ENCODE data around the gene SPHK1.

Gene SPHK1

DNA sequence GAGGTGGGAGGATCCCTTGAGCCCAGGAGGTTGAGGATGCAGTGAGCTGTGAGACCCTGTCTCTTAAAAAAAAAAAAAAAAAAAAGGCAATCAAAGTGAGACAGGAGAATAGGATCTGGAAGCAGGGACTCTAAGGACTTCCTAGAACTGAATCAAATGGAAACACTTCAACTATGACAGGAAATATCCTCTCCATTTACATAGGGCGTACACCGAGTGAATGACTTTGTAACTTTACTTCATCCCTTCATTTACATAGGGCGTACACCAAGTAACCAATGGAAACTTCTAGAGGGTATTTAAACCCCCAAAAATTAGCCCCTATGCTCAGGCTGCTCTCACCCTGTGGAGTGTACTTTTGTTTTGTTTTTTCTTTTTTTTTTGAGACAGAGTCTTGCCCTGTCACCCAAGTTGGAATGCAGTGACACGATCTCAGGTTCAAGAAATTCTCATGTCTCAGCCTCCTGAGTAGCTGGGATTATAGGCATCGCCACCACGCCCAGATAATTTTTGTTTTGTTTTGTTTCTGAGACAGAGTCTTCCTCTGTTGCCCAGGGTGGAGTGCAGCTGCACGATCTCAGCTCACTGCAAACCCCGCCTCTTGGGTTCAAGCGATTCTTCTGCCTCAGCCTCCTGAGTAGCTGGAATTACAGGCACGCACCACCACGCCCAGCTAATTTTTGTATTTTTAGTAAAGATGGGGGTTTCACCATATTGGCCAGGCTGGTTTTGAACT, 21.1 kb upstream of the SPHK1 start:
- DNase-seq (ENCODE audit: low spot score), result no peak

GRCh38 chr17:76365256-76365903, 19.0 kb upstream of the SPHK1 start:
- peak; percentile 36 for DNase-seq (ENCODE audit: low spot score)

DNA sequence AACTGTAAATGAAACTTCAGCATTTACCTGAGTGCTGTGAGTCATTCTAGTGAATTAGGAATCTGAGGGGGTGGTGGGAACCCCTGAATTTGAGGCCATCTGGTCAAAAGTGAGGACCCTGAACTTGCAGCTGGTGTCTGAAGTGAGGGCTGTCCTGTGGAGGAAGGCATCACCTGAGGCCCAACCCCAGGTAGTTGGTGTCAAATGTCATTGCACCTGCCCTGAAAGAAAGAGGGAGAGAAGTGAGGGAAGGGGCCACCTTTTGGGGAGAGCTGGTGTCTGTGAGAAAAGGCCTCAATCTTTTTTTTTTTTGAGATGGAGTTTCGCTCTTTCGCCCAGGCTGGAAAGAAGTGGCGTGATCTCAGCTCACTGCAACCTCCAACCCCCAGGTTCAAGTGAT, 18.2 kb upstream of the SPHK1 start:
- DNase-seq (ENCODE audit: low spot score), result no peak

DNA sequence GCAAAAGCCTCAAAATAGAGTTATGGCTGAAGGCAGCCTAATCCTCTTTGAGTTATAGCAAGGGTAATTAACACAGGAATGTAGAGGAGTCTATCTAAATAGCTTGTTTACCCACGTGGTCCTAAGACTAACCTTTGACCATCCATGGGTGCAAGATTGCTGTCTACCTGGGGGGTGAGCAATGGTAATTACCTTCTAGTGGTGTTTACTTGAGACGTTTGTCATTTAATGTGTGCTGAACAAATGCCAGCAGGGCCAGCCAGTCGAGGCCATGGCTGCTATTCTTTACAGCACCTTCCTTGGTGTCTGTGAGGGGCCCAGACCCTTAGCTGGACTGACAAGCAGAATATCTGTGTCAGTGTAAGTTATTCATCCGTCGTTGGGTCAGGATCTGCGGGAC, 16.8 kb upstream of the SPHK1 start:
- DNase-seq (ENCODE audit: low spot score), result no peak

DNA sequence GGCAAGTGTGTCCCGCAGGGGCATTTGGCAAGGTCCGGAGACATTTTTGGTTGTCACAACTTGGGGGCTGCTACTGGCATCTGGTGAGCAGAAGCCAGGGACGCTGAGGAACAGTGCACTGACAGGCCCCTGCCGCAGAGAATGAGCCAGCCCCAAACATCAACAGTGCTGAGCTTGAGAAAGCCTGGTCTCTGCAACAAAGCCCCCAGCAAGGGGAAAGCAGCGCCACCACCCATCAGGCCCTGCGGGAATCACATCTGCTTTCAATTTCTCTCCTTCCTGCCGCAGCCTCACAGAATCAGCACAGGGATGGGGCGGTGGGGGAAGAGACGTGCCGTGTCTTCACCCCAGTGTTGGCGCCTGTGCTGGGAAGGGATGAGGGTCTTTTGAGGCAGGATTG, 15.9 kb upstream of the SPHK1 start:
- no peak for DNase-seq (ENCODE audit: low spot score)

- DNase-seq (ENCODE audit: low spot score), result no peak
Observed at GRCh38 chr17:76369379-76369778, 15.0 kb upstream of the SPHK1 start.

GRCh38 chr17:76369804-76370203, 14.6 kb upstream of the SPHK1 start:
- DNase-seq (ENCODE audit: low spot score), result no peak

- DNase-seq (ENCODE audit: low spot score), result no peak
Observed at GRCh38 chr17:76370261-76370993, 14.0 kb upstream of the SPHK1 start.

DNA sequence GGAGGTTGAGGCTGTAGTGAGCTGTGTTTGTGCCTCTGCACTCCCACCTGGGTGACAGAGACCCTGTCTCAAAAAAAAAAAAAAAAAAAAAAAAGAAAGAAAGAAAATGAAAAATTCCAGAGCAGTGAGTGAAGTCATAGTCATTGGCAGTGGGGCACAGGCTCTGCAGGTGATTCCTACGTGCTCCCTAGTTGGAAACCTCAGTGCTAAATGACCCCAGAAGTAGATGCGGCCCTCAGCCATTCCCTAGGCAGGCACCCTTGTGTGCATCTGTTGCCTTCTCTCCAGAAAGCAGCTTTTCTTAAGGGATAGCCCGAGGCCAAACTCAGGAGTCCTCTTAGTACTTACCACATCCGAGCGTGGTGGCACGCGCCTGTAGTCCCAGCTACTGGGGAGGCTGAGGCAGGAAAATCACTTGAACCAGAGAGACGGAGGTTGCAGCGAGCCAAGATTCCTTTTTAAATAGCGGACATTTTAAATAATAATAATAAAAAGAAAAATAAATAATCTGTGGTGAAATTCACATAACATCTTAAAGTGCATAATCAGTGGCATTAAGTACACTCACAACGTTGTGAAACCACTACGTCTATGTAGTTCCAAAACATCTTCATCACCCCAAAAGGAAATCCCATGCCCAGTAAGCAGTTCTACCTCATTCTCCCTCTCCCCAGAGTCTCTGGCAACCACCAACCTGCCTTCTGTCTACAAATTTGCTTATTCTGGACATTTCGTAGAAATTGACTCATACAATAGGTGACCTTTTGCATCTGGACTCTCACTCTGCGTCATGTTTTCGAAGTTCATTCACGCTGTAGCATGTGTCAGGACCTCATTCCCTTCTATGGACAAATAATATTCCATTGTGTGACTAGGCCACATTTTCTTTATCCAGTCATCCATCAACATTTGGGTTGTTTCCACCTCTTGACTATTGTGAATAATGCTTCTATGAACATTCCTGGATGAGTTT, 12.5 kb upstream of the SPHK1 start:
- no peak for DNase-seq (ENCODE audit: low spot score)

- no peak for DNase-seq (ENCODE audit: low spot score)
Observed at GRCh38 chr17:76376318-76377133, 7.9 kb upstream of the SPHK1 start.

DNA sequence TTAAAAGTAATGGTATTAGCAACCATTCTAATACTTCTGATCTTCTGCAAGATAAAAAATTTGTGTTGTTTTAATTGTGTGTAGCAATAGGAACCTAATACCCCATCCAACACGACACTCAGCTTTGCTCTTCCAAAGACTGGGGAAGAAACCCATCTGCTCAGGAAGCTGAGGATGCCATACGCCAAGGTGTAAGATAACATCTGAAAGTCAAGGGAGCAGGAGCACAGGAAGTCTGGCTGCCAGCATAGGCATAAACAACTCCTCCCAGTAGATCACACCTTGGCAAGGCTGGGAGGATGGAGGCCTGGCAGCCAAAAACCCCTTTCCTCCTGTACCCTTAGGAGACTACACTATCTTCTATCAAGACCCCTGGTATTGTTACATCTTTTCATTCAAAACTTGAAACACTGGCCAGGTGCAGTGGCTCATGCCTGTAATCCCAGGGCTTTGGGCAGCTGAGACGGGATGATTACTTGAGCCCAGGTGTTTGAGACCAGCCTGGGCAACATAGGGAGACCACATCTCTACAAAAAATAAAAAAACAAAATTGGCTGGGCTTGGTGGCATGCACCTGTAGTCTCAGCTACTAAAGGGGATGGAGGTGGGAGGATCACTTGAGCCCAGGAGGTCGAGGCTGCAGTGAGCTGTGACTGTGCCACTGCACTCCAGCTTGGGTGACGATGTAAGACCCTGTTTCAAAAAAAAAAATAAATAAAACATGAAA, 5.7 kb upstream of the SPHK1 start:
- no peak for DNase-seq (ENCODE audit: low spot score)

- DNase-seq (ENCODE audit: low spot score), result no peak
Observed at GRCh38 chr17:76379275-76379641, 5.2 kb upstream of the SPHK1 start.

- DNase-seq (ENCODE audit: low spot score), result no peak
Observed at GRCh38 chr17:76379646-76380376, 4.6 kb upstream of the SPHK1 start.

GRCh38 chr17:76381633-76382350, 2.6 kb upstream of the SPHK1 start:
- DNase-seq (ENCODE audit: low spot score), result no peak

DNA sequence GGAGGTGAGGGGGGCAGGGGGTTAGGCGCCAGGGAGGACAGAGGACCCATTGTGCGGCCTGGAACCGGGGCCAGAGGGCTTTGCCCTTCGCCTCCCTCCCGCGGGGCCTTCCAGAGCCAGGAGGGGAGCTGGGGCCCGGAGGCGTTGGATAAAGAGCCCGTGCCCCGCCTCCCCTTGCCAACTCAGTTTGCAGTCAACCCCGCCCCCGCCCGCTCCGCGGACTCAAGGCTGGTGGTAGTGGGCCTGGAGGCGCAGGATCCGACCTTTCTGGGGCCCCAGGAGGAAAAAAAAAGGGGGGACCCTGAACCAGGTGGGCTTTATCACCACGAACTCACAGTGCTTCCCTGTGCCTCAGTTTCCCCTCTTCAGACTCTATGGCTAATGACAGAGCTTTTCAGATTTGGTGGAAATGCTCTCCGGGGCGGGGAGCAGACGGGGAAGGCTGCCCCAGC, 2.0 kb upstream of the SPHK1 start:
- no peak for DNase-seq (ENCODE audit: low spot score)

DNA sequence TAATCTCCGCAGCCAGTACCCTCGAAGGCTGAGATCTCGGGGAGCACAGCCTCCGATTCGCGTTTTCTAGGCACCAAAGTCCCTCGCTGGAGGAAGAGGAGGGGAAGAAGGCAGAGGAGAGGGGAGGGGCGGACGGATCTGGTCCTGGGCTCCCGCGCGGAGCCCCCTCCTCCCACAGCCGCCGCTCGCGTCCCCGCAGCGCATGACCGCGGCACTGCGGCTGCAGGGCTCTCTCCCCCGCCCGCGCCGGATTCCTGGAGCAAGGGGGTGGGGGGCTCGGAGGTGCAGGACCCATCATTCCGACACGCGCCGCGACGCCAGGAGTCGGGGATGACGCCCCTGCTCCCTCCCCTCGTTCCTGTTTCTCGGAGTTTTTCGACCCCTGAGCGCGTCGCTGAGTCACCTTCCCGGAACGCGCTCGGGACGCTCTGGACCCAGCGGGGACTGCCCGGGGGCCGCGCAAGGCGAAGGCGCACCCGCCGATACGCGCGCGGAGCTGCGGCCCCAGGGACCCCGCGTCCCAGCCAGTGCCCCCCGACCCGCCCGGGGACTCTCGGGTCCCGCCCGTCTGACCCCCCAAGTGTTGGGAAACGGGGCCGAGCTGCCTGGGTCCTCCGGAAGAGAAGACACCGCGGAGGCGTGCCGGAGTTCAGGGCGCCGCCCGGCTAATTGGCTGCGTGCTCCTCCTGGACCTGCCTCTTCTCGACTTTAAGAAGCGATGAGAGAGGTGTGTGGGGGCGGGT, 1.4 kb upstream of the SPHK1 start:
- DNase-seq (ENCODE audit: low spot score), result peak; percentile 14

DNA sequence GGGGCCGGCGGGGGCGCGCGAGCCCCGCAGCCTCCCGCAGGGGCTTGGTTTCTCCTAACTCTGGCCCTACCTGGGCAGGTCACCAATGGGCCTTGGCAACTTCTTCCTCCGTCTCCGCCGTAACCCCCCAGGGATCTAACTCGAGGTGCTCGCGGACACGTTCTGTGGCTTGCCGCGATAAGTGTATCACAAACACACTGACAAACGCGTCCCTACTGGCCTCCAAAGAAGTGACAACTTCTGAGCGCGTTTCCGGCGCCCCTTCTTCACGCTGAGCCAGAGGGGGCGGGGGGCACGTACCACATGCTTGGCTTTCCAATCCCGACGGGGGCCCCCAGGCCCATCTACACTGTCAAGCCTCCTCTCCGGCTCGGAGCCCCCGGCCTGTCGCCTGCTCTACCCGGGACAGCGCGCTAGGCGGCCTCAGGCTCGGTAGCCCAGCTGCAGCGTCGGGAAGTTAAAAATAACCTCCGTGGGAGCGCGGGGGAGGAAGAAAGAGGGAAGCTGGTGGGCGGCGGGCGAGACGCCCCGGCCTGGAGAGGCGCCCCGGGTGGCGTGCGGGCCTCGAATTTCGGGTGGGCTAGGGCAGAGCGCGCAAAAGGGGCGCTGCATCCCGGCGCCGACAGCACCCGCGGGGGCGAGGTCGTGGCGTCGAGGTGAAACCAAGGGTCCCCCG, 725 bp upstream of the SPHK1 start:
- DNase-seq (ENCODE audit: low spot score), result peak; percentile 42

Measured in SW480 (cell line).